ENCODE measurements around the gene MDN1.

DNA sequence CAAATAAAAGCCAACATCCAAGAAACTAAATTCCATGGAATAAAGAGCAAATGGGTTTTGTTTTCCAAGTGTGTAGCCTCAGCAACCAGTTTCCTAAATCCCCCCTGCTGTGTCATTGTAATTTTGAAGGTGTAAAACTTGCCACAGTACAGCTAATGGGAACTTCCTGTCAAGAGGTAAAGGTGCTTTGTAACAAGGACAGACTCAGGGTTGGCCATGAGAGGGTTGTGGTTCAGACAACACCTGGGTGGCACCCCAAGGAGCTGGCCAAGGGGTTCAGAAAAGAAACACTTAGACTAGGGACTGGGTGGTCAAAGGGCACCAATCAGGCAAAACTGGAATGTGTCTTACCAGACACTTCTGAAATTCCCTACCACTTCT is 128.7 kb downstream of the MDN1 start:
- TF ChIP-seq, protein P1, sequence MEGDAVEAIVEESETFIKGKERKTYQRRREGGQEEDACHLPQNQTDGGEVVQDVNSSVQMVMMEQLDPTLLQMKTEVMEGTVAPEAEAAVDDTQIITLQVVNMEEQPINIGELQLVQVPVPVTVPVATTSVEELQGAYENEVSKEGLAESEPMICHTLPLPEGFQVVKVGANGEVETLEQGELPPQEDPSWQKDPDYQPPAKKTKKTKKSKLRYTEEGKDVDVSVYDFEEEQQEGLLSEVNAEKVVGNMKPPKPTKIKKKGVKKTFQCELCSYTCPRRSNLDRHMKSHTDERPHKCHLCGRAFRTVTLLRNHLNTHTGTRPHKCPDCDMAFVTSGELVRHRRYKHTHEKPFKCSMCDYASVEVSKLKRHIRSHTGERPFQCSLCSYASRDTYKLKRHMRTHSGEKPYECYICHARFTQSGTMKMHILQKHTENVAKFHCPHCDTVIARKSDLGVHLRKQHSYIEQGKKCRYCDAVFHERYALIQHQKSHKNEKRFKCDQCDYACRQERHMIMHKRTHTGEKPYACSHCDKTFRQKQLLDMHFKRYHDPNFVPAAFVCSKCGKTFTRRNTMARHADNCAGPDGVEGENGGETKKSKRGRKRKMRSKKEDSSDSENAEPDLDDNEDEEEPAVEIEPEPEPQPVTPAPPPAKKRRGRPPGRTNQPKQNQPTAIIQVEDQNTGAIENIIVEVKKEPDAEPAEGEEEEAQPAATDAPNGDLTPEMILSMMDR (IDR thresholded peaks at IDR 0.05), result no peak
- TF ChIP-seq POLR2AphosphoS5 (IDR thresholded peaks at IDR 0.05), result no peak

All from stomach (tissue), 4 donors.